Stomach (tissue), 4 donors: ENCODE measurements around the gene NOXA1.

Experiments
- CTCF ChIP-seq, 7 experiments: fragments of 450-650 bp in 4 of 7; fragments of 200-600 bp in 3 of 7; sonication (generic) in 3 of 7; IDR thresholded peaks; one replicate each; pipeline ENCODE4 v1.5.1; 2016 to 2019; ENCODE audit warnings: antibody characterized with exemption in 7 of 7, control low read depth in 2 of 7, mild to moderate bottlenecking in 1 of 7
- POLR2AphosphoS5 ChIP-seq, 3 donors: sonication (generic); formaldehyde crosslinking; IDR thresholded peaks; one replicate each; pipeline ENCODE4 v1.6.1; 2016; ENCODE audit warnings: antibody characterized with exemption in 3 of 3

- TF ChIP-seq CTCF (IDR thresholded peaks at IDR 0.05): no peak
- no peak for TF ChIP-seq POLR2AphosphoS5 (IDR thresholded peaks at IDR 0.05)
Measured at GRCh38 chr9:137428841-137429545, 5.8 kb downstream of the NOXA1 start.
